HG02943 (cell line): ENCODE results near the gene RASIP1.
"Not testable (repeated sequence)": the region's sequence is repeated elsewhere in the genome, so short reads cannot be mapped to it uniquely, and the experiment has no call there.

Source experiments
- ATAC-seq: cut with Tn5 transposase; IDR thresholded peaks from one replicate; pipeline ENCODE4 v1.9.1; 2021; ENCODE audit warnings: mild to moderate bottlenecking, low read depth, moderate library complexity; ENCODE audit not compliant: unreplicated experiment

Gene RASIP1, protein sequence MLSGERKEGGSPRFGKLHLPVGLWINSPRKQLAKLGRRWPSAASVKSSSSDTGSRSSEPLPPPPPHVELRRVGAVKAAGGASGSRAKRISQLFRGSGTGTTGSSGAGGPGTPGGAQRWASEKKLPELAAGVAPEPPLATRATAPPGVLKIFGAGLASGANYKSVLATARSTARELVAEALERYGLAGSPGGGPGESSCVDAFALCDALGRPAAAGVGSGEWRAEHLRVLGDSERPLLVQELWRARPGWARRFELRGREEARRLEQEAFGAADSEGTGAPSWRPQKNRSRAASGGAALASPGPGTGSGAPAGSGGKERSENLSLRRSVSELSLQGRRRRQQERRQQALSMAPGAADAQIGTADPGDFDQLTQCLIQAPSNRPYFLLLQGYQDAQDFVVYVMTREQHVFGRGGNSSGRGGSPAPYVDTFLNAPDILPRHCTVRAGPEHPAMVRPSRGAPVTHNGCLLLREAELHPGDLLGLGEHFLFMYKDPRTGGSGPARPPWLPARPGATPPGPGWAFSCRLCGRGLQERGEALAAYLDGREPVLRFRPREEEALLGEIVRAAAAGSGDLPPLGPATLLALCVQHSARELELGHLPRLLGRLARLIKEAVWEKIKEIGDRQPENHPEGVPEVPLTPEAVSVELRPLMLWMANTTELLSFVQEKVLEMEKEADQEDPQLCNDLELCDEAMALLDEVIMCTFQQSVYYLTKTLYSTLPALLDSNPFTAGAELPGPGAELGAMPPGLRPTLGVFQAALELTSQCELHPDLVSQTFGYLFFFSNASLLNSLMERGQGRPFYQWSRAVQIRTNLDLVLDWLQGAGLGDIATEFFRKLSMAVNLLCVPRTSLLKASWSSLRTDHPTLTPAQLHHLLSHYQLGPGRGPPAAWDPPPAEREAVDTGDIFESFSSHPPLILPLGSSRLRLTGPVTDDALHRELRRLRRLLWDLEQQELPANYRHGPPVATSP

DNA sequence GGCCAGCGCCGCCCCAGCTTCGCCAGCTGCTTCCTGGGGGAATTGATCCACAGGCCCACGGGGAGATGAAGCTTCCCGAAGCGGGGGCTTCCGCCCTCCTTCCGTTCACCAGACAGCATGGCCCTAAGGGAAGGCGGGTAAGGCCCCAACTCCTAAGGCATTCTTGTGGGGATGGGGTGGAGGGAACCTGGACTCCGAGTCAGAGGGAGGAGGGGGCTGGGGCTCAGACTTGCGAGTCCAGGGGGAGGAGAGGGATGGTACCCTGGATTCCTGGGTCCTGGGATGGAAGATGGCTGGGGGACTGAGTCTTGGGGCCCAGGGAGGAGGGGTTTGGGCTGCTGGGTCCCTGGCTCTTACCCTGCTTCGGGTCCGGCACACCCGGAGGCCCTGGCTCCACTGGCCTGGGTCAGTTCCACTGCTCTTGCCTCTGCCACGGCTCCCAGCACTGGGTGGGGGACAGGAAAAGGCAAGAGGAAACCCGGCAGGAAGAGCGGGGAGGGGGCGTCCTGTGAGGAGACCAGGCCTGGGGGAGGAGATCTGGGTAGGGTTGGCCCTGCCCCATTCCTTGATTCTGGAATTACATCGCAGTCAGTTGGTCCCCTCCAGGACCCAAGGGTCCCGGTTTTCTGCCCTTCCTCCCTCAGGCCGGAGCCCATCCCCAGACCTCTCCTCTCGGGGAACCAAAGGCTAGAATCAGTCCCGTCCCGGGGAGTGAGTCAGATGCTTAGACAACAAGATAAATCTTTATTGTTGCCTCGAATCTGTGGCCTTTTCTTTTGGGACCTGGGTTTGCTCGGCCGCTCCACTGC lies at the start of gene RASIP1:
Gene RASIP1 (minus strand): TSS at position 447 of the 809 bp plus-strand sequence. CDS start 328 bp downstream, at position 119.
- ATAC-seq, result no peak

DNA sequence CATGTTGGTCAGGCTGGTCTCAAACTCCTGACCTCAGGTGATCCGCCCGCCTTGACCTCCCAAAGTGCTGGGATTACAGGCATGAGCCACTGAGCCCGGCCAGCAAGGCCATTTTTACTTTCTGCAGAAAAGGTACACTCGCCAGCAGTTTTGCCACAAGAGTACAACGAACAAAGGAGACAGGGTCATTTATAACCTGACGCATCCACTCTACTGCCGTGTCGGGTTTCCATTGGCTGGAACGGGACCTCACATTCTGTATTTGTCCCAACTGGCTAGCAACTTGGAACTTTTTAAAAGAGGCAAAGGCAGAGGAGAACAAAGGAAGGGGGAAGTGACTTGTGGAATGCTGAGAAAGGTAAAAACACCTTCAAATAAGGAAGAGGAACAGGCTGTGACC lies 46.9 kb upstream of the RASIP1 start:
- not testable (repeated sequence) for ATAC-seq

DNA sequence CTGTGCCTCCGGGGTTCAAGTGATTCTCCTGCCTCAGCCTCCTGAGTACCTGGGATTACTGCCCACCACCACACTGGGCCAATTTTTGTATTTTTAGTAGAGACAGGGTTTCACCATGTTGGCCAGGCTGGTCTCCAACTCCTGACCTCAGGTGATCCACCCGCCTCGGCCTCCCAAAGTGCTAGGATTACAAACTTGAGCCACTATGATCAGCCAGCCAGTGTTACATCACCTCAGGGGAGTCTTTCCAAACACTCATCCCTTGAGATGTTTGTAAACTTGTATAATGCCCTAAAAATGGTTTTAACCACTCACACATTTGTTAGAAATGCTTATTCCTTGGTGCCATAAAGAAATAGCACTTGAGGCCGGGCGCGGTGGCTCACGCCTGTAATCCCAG lies 46.0 kb upstream of the RASIP1 start:
- not testable (repeated sequence) for ATAC-seq

DNA sequence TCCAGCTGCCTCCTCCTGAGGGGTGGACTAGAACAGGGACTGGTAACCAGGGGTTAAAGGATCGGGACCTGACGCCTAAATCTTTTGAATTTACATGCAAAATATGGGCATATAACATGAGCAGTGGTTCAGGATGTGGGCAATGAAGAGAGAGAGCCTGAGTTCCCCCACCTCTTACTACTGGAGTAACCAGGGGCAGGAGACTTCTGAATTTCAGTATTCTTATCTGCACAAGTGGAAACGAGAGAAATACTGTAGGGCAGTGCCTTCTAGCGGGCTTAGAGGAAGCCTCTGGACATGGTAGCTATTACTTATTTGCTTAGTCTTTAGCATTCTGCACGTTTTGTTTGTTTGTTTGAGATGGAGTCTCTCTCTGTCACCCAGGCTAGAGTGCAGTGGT lies 44.1 kb upstream of the RASIP1 start:
- ATAC-seq, result no peak

DNA sequence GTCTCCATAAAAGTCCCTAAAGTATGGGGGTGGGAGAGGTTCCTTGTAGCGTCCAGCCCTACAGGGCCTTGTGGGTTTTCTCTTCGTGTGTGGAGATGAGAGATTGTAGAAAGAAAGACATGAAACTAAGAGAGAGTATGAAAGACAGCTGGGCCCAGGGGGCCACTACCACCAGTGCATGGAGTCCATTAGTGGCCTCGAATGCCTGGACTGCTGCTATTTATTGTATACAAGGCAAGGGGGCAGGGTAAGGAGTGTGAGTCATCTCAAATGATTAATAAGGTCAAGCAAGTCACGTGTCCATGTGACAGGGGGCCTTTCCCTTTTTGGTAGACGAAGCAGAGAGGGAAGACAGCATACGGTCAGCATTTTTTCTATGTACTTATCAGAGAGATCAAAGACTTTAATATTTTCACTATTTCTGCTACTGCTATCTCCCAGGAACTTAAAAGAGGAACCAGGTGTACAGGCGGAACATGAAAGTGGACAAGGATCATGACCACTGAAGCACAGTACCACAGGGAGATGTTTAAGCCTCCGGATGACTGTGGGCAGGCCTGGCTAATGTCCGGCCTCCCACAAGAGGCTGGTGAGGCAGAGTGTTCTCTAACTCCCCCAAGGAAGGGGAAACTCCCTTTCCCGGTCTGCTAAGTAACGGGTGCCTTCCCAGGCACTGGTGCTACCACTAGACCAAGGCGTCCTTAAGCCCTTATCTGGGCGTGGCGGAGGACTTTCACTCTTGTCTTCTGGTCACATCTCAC lies 40.4 kb upstream of the RASIP1 start:
- no peak for ATAC-seq

DNA sequence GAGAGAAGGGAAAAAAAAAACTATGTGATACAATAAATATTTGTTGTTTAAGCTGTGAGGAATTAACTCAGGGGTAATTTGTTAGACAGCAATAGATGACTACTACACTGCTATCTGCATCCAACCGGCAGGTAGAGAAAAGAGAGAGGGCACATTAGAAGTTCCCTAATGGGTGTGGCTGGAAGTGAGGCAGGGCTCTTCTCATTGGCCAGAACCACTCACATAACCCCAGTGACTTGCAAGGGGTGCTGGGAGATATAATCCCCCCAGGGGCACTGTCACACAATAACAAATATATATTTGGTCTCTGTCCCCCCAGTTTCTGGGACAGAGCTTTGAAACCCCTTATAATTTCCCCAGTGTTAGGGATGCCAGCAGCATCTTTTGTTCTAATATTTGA lies 39.2 kb upstream of the RASIP1 start:
- no peak for ATAC-seq

DNA sequence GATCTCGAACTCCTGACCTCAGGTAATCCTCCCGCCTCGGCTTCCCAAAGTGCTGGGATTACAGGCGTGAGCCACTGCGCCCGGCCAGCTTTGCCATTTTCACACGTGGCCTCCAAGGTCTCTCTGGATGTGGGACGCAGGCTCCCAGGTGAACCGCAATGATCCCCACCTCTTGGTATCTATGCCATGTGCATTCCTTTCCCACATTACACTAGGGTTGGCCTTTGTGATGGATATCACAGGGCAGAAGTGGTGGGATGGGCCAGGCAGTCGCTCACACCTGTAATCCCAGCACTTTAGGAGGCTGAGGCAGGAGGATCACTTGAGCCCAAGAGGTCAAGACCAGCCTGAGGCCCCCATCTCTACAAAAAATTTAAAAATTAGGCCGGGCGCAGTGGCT lies 37.3 kb upstream of the RASIP1 start:
- no peak for ATAC-seq

DNA sequence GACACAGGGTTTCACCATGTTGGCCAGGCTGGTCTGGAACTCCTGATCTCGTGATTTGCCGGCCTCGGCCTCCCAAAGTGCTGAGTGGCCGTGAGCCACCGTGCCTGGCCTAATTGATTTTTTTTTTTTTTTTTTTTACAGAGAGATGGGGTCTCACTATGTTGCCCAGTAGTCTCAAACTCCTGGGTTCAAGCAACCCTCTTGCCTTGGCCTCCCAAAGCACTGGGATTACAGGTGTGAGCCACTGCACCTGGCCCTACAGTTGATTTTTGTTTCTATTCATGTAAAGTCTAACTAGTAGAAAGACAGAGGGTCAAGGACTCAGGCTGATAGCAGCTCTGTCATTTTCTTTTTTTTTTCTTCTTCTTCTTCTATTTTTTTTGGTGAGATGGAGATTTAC lies 36.7 kb upstream of the RASIP1 start:
- no peak for ATAC-seq

DNA sequence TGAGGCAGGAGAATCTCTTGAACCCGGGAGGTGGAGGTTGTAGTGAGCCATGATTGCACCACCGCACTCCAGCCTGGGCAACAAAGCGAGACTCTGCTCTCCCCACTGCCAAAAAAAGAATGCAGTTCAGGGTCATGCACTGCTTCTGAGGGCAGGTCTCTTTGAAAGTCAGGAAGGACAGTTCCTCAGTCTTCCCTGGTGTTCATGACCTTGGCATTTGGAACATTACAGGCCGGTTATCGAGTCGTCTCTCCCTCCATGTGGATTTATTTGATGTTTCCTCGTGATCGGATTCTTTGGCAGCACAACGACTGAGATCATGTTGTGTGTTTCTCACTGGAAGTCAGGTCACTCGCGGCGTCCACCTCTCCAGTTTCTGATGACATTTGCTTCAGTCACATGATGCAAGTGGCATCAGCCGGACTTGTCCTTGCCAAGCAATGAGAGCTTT lies 32.1 kb upstream of the RASIP1 start:
- ATAC-seq, result no peak

DNA sequence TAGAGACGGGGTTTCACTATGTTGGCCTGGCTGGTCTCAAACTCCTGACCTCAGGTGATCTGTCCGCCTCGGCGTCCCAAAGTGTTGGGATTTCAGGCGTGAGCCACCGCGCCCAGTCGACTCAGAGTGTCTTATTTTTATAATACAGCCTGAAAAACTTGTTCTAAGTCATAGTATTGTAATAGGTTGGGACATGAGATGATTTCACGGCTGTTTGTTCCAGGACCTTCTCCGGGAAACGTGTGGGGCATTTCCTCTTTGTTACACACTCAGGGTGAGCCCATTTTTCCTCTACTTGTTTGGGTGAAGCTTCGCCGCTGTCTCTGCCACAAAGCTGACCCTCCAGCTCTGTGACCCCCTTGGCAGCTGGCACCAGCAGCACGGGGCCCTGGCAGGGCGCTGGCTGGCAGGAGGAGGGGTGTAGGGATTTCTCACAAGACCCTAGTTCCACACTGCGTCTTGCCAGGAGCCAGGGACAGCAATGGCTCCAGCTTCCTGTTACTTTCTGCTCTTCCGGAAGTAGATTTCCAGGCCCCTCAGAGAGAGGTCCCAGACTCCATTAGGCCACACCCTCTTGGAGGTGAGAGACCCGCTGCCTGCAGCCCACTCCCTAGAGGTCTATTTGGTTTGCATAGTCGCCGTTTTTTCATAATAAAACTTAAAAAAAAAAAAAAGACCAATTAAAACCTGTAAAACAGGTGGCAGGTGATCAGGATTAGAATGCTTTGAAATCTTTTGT lies 30.5 kb upstream of the RASIP1 start:
- no peak for ATAC-seq

DNA sequence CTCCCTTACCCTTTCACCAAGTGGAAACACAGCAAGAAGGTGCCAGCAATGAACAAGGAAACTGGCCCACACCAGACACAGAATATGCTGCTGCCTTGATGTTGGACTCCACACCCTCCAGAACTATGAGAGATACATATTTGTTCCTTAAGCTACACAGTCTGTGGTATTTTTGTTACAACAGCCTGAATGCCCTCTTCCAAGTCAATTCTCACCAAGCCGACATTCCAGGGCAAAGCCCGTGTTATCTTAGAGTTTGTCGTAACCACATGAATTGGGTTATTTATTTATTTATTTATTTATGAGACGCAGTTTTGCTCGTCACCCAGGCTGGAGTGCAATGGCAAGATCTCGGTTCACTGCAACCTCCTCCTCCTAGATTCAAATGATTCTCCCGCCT lies 29.9 kb upstream of the RASIP1 start:
- no peak for ATAC-seq

DNA sequence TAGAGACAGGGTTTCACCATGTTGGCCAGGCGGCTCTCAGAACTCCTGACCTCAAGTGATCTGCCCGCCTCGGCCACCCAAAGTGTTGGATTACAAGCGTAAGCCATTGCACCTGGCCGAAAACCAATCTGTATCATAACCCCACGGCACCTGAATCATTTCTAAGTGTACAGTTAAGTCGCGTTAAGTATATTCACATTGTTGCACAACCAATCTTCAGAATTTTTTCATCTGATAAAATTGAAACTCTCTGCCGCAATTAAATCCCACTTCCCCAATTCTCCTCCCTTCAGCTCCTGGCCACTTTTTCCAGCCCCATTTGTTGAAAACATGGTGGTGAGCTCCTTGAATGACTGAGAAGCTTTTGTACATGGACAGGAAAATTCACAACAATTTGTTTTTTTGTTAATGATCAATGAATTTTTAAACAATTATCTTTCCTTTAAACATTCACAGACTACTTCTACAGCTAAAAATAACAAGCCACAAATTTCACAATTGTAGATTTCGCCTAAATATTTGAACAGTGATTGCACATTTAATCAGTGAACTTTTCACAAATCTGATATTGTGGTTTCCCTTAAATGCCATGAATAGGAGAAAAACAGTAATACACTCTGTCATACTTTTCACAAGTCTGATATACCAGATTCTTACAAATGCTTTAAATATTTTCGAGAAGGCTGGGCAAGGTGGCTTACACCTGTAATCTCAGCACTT lies 28.7 kb upstream of the RASIP1 start:
- no peak for ATAC-seq

DNA sequence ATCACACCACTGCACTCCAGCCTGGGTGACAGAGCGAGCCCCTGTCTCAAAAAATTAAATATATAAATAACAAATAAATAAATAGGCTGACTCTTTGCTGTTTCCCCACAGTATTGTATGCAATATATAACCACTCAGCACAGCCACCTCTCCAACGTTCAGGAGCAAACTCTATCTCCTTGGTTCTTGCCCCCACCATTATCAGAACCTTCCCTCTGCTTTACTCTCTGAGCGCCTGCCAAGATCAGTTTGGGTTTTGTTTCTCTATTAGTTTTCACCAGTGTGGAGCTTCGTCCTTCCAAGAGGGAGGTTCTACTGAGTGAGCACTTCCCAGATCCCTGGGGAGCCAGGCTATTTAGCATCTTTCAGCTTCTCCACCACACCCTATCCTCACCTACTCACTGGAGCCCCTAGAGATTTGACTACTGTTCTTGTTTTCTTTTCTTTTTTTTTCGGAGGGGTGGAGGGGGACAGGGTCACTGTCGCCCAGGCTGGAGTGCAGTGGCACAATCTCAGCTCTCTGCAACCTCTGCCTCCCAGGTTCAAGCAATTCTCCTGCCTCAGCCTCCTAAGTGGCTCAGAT lies 27.9 kb upstream of the RASIP1 start:
- not testable (repeated sequence) for ATAC-seq

DNA sequence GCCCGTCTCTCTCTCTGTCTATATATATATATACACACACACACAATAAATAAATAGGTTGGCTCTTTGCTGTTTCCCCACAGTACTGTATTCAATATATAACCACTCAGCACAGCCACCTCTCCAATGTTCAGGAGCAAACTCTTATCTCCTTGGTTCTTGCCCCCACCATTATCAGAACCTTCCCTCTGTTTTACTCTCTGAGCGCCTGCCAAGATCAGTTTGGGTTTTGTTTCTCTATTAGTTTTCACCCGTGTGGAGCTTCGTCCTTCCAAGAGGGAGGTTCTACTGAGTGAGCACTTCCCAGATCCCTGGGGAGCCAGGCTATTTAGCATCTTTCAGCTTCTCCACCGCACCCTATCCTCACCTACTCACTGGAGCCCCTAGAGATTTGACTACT lies 25.4 kb upstream of the RASIP1 start:
- not testable (repeated sequence) for ATAC-seq

DNA sequence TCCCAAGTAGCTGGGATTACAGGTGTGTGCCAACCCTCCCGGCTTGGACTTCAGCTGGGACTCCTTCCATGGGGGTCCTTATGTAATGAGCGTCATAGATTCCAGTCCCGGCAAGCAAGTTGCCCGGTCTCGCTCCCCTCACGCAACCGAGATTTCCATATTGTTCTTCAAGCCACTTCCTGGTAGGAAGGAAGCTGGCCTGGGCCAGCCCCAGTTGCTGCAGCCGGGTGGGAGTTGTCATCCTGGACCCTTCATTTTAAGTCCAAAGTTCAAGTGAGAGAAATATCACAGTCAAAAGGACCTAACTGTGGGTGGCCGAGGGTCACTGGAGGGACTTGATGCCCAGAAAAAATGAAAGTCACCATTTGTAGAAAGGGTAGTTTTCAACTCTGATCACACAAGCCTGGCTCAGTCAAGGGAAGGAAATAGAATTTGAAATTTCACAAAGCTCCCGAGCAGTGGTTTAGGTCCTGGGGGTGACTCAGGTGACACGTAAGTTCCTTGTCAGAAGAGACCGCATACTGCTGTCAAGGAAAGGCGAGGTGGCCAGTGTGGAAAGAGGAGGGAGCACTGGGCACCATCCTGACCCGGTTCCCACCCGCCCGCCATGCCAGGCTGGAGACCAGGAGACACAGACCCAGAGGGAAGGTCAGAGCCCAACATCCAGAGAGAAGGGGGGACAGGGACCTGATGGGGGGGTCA lies 20.2 kb upstream of the RASIP1 start:
- no peak for ATAC-seq

DNA sequence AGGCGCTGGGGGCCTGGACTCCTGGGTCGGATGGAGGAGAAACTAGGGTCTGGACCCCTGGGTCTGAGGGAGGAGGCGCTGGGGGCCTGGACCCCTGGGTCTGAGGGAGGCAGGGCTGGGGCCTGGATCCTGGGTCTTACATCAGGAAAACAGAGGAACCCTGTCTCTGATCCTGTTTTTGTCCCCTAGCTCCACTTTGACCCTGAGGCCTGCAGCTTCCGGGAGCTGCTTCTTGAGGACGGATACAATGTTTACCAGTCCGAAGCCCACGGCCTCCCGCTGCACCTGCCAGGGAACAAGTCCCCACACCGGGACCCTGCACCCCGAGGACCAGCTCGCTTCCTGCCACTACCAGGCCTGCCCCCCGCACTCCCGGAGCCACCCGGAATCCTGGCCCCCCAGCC lies 17.3 kb upstream of the RASIP1 start:
- no peak for ATAC-seq

DNA sequence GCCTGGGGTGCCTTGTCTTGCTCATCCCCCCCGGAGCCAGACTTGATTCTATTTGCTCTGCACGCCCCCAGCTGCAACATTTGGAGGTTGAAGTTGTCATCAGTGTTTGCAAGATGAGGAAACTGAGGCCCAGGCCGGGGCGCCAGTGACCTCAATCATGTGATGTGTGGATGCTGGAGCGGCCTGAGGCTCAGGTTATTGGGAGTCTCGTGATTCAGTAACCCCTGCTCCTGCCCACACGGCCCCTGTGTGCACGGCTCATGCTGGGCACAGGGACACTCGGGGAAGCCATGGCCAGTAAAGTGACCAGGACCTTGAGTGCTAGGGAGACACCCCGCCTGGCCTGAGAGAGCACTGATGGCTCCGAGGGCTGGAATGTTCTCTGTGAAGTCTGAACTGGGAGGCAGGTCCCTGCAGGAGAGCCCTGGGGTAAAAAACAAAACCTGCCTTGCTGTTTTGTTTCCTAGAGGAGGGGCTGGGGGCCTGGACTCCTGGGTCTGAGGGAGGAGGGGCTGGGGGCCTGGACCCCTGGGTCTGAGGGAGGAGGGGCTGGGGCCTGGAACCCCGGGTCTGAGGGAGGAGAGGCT lies 16.8 kb upstream of the RASIP1 start:
- ATAC-seq, result no peak
